Esophagus squamous epithelium (tissue), 4 donors: ENCODE data around the gene LARP6.
"Not testable (repeated sequence)": the region's sequence is repeated elsewhere in the genome, so short reads cannot be mapped to it uniquely, and the experiment has no call there.

Source experiments
- CTCF ChIP-seq, 6 experiments: fragments of 450-650 bp in 4 of 6; fragments of 200-600 bp in 2 of 6; sonication (generic) in 2 of 6; IDR thresholded peaks; one replicate each; pipeline ENCODE4 v1.5.1; 2016 to 2019; ENCODE audit warnings: antibody characterized with exemption in 6 of 6, mild to moderate bottlenecking in 4 of 6, moderate library complexity in 4 of 6
- POLR2A ChIP-seq, 4 donors: fragments of 450-650 bp; IDR thresholded peaks; one replicate each; pipeline ENCODE4 v1.6.1; 2017; ENCODE audit warnings: antibody characterized with exemption in 4 of 4, mild to moderate bottlenecking in 4 of 4, moderate library complexity in 3 of 4

- not testable (repeated sequence) for TF ChIP-seq CTCF, POLR2A (IDR thresholded peaks at IDR 0.05)
Measured at GRCh38 chr15:70804388-70804787, 49.6 kb downstream of the LARP6 start.
